DND-41 (cell line): Measurements from ENCODE around the gene UBASH3B.

Experiments
- ATAC-seq: fragments of 200-7000 bp; cut with Tn5 transposase; 3 replicates; pipeline ENCODE4 v1.9.1; 2021; ENCODE audit warnings: low read depth; ENCODE audit not compliant: insufficient read depth
- DNase-seq: peaks from one replicate; pipeline ENCODE4 v3.0.0-alpha.2; 2020
- H2AFZ ChIP-seq: 2 replicates; pipeline ENCODE4 v1.6.0; 2012; ENCODE audit warnings: low read depth, low read length
- H3K27ac ChIP-seq: 2 replicates; pipeline ENCODE4 v1.5.1; 2012; ENCODE audit warnings: low read length, inconsistent platforms
- H3K27me3 ChIP-seq: fragments of 200-600 bp; sonication (generic); 2 replicates; pipeline ENCODE4 v1.6.0; 2012; ENCODE audit warnings: low read length, mild to moderate bottlenecking, inconsistent platforms; ENCODE audit not compliant: insufficient read depth, poor library complexity
- H3K36me3 ChIP-seq: 2 replicates; pipeline ENCODE4 v1.5.1; 2012; ENCODE audit warnings: low read length, inconsistent platforms; ENCODE audit not compliant: insufficient read depth
- H3K4me1 ChIP-seq: 2 replicates; pipeline ENCODE4 v1.5.1; 2012; ENCODE audit warnings: mild to moderate bottlenecking, low read length; ENCODE audit not compliant: insufficient read depth
- H3K4me2 ChIP-seq: 2 replicates; pipeline ENCODE4 v1.6.0; 2012; ENCODE audit warnings: mild to moderate bottlenecking, moderate library complexity, low read length, inconsistent platforms; ENCODE audit not compliant: insufficient read depth
- H3K4me3 ChIP-seq, 2 experiments: fragments of 200-600 bp in 1 of 2; shearing (Covaris generic) in 1 of 2; 2 replicates each; pipeline ENCODE4 v1.5.1; 2012 to 2016; ENCODE audit warnings: inconsistent platforms in 2 of 2, low read length in 2 of 2, mild to moderate bottlenecking in 2 of 2, low read depth in 1 of 2, moderate library complexity in 1 of 2
- H3K79me2 ChIP-seq: 2 replicates; pipeline ENCODE4 v1.6.0; 2012; ENCODE audit warnings: low read length, inconsistent platforms; ENCODE audit not compliant: insufficient read depth
- H3K9ac ChIP-seq: 2 replicates; pipeline ENCODE4 v1.6.0; 2012; ENCODE audit warnings: low read depth, mild to moderate bottlenecking, inconsistent platforms, low read length, moderate library complexity
- H3K9me3 ChIP-seq: 2 replicates; pipeline ENCODE4 v1.5.1; 2012; ENCODE audit warnings: low read length, moderate library complexity, mild to moderate bottlenecking, inconsistent platforms; ENCODE audit not compliant: insufficient read depth, severe bottlenecking
- H4K20me1 ChIP-seq: 2 replicates; pipeline ENCODE4 v1.6.0; 2012; ENCODE audit warnings: low read length; ENCODE audit not compliant: insufficient read depth
- CTCF ChIP-seq: IDR thresholded peaks from 2 replicates; pipeline ENCODE4 v1.5.1; 2012; ENCODE audit warnings: borderline replicate concordance, low read length, moderate library complexity, mild to moderate bottlenecking; ENCODE audit not compliant: poor library complexity, severe bottlenecking; ENCODE audit errors: extremely low read depth
- EZH2 ChIP-seq: IDR thresholded peaks from 3 replicates; pipeline ENCODE4 v1.6.1; 2012; ENCODE audit warnings: borderline replicate concordance, low read depth, mild to moderate bottlenecking, moderate library complexity, low read length, inconsistent platforms; ENCODE audit not compliant: severe bottlenecking

Gene UBASH3B

DNA sequence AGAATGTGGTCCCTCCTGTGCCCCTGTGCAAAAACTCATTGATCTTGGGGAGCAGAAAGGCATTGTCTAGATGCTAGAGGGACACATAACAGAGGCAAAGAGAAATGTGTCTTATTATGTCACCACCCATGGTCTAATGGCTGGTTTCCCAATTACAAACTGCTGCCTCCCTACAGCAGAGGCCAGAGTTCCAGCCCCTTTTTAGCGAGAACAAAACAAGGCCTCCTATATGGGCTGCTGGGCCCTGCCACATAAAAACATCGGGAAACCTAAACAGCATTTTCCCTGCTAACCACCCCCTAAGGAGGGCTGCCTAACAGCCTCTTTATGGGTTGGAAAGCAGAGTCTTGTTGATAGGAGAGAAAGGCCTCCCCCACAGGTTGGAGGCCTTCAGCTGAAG lies 107.6 kb downstream of the UBASH3B start:
- H3K4me1 ChIP-seq: peaks cover 4% of the 10 kb centered on the region; the same call in 1 of the 2 replicates
- H3K4me3 ChIP-seq: no peak overlapping the region
- no peak overlapping the region for H2AFZ ChIP-seq
- DNase-seq (no peak), ATAC-seq (no peak)
- H3K79me2 ChIP-seq: peaks cover 81% of the 10 kb centered on the region
- H3K9me3 ChIP-seq: no peaks in the 10 kb centered on the region
- H3K36me3 ChIP-seq: peaks cover 3% of the 10 kb centered on the region; the same call in 1 of the 2 replicates
- TF ChIP-seq EZH2: no peak
- TF ChIP-seq CTCF: no peak
- H3K27ac ChIP-seq: peak overlapping the region; percentile 47
- no peak overlapping the region for H3K9ac ChIP-seq
- peaks cover 12% of the 10 kb centered on the region; the same call in 1 of the 2 replicates for H4K20me1 ChIP-seq
- H3K27me3 ChIP-seq: no peaks in the 10 kb centered on the region
- H3K4me2 ChIP-seq: no peak overlapping the region

DNA sequence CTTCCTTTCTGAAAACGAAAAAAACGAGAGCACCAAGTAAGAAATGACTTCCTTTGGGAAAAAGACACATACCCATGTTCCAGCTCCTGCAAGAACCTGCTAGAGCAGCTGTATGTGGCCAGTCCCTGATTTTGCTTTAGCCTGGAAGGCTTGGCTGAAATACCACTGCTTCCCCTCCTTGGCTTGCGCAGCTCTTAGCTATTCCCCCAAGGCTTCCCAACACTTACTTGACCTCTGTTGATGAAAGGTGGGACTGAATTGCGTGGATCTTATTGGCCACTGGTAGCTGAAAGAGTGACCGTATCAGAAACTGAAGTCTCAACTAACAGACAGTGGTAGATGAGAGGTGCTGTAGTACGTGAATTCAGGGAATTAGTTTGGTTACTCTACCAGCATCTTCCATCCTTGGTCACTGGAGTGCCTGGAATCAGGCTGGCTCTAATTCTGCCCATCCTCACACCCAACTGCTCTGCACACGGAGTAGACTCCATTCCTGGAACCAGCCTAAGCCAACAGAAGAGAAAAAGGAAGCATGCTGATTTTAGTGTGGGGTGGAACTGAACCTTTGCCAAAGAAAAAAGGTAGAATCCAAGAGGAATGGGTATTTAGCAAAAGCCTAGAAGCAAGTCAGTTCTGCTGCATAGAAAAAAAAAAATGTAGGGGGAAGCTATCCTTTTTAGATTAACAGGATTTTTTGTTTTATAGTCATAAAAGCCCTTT lies 109.0 kb downstream of the UBASH3B start:
- H3K9ac ChIP-seq: no peak overlapping the region
- no peak overlapping the region for H3K4me2 ChIP-seq
- no peak overlapping the region for H3K4me3 ChIP-seq
- H3K27ac ChIP-seq: no peak overlapping the region
- H3K79me2 ChIP-seq: peaks cover 76% of the 10 kb centered on the region
- no peaks in the 10 kb centered on the region for H3K27me3 ChIP-seq
- peaks cover 3% of the 10 kb centered on the region; the same call in 1 of the 2 replicates for H3K36me3 ChIP-seq
- no peaks in the 10 kb centered on the region for H3K9me3 ChIP-seq
- DNase-seq: no peak
- H4K20me1 ChIP-seq: peaks cover 13% of the 10 kb centered on the region; the same call in 1 of the 2 replicates
- H3K4me1 ChIP-seq: no peaks in the 10 kb centered on the region
- TF ChIP-seq CTCF (no peak), EZH2 (no peak)
- no peak overlapping the region for H2AFZ ChIP-seq
- no peak for ATAC-seq

DNA sequence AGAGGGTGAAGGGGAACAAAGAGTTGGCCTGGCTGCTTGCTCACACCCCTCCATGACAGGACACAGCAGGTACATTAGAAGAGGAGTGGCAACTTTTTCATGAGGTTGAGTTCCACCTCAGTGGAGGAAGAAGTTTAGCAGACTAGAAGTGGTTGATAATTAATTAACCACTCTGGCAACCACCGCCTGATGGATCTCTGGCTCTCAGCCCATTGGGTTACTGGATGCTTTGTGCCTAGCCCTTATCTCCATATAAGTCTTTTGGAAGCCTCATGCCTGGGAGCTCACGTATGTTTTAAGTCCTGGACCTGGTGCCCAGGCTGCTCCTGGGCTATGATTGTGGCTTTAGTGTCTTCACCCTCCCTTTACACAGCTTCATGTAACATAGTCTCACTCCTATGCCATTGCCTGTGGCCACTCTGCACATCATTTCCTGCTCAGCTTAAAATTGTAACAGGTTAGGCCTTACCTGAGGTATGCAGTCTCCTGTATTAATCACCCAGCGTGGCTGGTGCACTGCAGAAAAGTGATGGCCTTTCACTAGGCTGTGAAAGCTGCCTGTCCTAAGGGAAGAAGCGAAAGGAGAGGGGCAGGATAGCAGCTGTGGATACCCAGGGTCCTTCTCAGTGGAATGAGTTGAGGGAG lies 110.1 kb downstream of the UBASH3B start:
- Histone ChIP-seq H3K4me2 (no peak overlapping the region), H3K4me1 (no peaks in the 10 kb centered on the region)

More for the DNA sequence above, 110.1 kb downstream of the UBASH3B start:
- Histone ChIP-seq H4K20me1 (peaks cover 11% of the 10 kb centered on the region; the same call in 1 of the 2 replicates), H2AFZ (no peak overlapping the region), H3K4me3 (no peak overlapping the region), H3K27ac (0 out of 2 replicates have a peak overlapping the region, but pooled peaks have one; percentile 0), H3K9me3 (no peaks in the 10 kb centered on the region), H3K27me3 (no peaks in the 10 kb centered on the region), H3K79me2 (peaks cover 78% of the 10 kb centered on the region), H3K36me3 (peaks cover 2% of the 10 kb centered on the region; the same call in 1 of the 2 replicates), H3K9ac (no peak overlapping the region)
- TF ChIP-seq CTCF (no peak), EZH2 (no peak)
- DNase-seq (no peak), ATAC-seq (no peak)
